Measurements from ENCODE around the gene MCAM. TPM values are rescaled to one million over a fixed set of nuclear protein-coding genes. Genes with fewer than 3 reads are reported as not detected.

The MCAM gene, protein sequence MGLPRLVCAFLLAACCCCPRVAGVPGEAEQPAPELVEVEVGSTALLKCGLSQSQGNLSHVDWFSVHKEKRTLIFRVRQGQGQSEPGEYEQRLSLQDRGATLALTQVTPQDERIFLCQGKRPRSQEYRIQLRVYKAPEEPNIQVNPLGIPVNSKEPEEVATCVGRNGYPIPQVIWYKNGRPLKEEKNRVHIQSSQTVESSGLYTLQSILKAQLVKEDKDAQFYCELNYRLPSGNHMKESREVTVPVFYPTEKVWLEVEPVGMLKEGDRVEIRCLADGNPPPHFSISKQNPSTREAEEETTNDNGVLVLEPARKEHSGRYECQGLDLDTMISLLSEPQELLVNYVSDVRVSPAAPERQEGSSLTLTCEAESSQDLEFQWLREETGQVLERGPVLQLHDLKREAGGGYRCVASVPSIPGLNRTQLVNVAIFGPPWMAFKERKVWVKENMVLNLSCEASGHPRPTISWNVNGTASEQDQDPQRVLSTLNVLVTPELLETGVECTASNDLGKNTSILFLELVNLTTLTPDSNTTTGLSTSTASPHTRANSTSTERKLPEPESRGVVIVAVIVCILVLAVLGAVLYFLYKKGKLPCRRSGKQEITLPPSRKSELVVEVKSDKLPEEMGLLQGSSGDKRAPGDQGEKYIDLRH
- total RNA-seq: 100 to 1,000 TPM in 4 of 7 donors, 10 to 100 TPM in 3; 24.2 to 612 (median 139) TPM
- 10 to 100 TPM; 10.3 to 19.3 (median 12.2) TPM for polyA plus RNA-seq
- long read RNA-seq, donor 1, transcript MCAM-201 (16 exons, 3,313 nt): major isoform, 6 of 13 reads
- long read RNA-seq, donor 1, partial matches to known transcripts: 7 of 13 reads
- long read RNA-seq, donor 1, other reads (novel, unspliced or antisense): 0 of 13 reads
- long read RNA-seq, donor 2, transcript MCAM-201 (16 exons, 3,313 nt): major isoform, 7 of 12 reads
- long read RNA-seq, donor 2, partial matches to known transcripts: 5 of 12 reads
- long read RNA-seq, donor 2, other reads (novel, unspliced or antisense): 0 of 12 reads

DNA sequence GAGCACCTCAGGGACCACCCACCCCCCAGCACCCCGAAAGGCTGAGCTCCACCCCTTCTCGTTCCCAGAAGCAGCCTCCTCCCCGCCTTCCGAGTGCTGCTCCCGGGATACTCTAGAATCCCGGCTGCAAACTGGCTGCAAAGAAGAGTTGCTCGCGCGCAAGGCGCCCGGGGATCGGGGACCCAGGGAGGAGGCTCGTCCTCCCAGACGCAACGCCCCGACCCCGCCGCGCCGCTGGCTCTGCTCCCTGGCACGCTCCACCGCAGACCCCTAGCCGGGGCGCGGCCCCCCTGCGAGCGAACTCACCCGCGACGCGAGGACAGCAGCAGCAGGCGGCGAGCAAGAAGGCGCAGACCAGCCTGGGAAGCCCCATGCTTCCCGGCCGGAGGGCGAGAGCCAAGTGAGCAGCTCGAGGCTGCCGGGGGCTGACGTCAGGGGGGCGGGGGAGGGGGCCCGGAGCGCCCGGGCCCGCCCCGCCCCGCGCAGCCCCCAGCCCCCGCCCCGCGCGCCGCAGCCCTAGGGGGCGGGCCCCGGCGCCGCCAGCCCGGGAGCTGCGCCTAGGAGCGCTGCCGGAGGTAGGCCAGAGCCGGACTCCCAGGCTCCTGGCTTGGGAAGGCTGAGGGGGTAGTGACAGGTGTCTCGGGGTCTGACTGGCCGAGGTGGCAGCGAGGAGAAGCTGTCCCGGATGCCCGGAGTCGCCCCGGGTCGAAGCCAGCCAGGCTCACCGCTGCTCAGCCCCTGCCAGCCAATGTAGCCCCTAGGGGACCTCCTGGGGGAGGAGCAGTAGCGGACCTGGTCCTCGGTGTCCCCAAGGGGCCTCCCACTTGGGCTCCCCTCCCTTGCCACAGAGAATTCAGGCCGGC, at the start of gene MCAM:
Gene MCAM (minus strand): TSS at position 402 of the 863 bp plus-strand sequence. CDS start 29 bp downstream, at position 373.
- WGBS, 5 donors: 0 to 3% (median 2%) methylated on average over 8 to 74 of the region's 74 CpGs
- Histone ChIP-seq H3K36me3 (peaks cover 0 to 30% (median 0%) of the 10 kb centered on the region in 6 donors), H3K4me1 (peaks cover 18 to 75% (median 72%) of the 10 kb centered on the region in 6 donors), H3K4me3 (peak within 1 kb of the TSS; percentile 31 to 72 (median 40)), H3K27ac (peak within 1 kb of the TSS in 7 of 8 donors; percentile 7 to 86 (median 80)), H3K9me3 (no peaks in the 10 kb centered on the region), H3K27me3 (replicated peaks in 1 of 7) (peaks cover 0 to 81% (median 31%) of the 10 kb centered on the region in 7 donors)
- DNase-seq: no peak
- TF ChIP-seq POLR2AphosphoS5 (IDR thresholded peaks at IDR 0.05): peak in 2 of 3 donors; percentile 18 to 60
- TF ChIP-seq, protein P1, sequence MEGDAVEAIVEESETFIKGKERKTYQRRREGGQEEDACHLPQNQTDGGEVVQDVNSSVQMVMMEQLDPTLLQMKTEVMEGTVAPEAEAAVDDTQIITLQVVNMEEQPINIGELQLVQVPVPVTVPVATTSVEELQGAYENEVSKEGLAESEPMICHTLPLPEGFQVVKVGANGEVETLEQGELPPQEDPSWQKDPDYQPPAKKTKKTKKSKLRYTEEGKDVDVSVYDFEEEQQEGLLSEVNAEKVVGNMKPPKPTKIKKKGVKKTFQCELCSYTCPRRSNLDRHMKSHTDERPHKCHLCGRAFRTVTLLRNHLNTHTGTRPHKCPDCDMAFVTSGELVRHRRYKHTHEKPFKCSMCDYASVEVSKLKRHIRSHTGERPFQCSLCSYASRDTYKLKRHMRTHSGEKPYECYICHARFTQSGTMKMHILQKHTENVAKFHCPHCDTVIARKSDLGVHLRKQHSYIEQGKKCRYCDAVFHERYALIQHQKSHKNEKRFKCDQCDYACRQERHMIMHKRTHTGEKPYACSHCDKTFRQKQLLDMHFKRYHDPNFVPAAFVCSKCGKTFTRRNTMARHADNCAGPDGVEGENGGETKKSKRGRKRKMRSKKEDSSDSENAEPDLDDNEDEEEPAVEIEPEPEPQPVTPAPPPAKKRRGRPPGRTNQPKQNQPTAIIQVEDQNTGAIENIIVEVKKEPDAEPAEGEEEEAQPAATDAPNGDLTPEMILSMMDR (IDR thresholded peaks at IDR 0.05 in 8 of 11, conservative IDR thresholded peaks at IDR 0.05 in 3 of 11): no peak
- TF ChIP-seq POLR2A (IDR thresholded peaks at IDR 0.05): no peak
- intact Hi-C loops (cut with DNase I; ENCODE audit: low total_unique reads): no loop called here

DNA sequence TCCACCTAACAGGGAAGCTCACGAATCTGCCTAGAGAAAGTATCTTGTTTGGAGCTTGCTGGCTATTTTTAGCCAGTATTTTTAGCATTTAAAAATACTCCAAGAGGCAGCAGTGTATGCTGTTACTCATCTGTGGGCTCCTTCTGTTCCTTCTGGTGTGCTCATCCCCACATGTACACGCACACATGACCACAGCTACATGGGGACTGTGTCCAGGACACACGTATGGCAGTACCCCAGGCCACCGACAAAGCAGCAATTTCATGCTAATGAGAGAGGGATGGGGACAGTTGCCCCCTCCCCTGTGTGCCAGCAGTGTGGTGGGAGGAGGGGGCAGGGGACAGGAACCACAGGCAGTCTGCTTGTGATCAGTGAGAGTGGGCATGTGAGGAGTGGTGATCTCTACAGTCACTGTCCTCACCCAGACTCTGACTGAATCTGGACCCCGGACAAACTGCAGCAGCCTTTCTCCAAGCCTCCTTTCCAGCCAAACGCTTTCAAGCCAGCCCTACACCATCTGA, 48.2 kb upstream of the MCAM start:
- WGBS, 5 donors: 71 to 78% (median 77%) methylated on average over 6 of the region's 6 CpGs
- Histone ChIP-seq H3K36me3 (no peaks in the 10 kb centered on the region), H3K27me3 (replicated peaks in 1 of 7) (peaks cover 0 to 86% (median 40%) of the 10 kb centered on the region in 7 donors), H3K4me1 (peaks cover 0 to 35% (median 18%) of the 10 kb centered on the region in 6 donors), H3K27ac (no peak overlapping the region), H3K4me3 (no peak overlapping the region), H3K9me3 (no peaks in the 10 kb centered on the region)
- peak; percentile 49 for DNase-seq
- intact Hi-C loops (cut with DNase I; ENCODE audit: low total_unique reads): no loop called here
- TF ChIP-seq POLR2AphosphoS5 (IDR thresholded peaks at IDR 0.05) (no peak), POLR2A (IDR thresholded peaks at IDR 0.05) (no peak)
- TF ChIP-seq, protein P1 (IDR thresholded peaks at IDR 0.05 in 8 of 11, conservative IDR thresholded peaks at IDR 0.05 in 3 of 11): no peak

DNA sequence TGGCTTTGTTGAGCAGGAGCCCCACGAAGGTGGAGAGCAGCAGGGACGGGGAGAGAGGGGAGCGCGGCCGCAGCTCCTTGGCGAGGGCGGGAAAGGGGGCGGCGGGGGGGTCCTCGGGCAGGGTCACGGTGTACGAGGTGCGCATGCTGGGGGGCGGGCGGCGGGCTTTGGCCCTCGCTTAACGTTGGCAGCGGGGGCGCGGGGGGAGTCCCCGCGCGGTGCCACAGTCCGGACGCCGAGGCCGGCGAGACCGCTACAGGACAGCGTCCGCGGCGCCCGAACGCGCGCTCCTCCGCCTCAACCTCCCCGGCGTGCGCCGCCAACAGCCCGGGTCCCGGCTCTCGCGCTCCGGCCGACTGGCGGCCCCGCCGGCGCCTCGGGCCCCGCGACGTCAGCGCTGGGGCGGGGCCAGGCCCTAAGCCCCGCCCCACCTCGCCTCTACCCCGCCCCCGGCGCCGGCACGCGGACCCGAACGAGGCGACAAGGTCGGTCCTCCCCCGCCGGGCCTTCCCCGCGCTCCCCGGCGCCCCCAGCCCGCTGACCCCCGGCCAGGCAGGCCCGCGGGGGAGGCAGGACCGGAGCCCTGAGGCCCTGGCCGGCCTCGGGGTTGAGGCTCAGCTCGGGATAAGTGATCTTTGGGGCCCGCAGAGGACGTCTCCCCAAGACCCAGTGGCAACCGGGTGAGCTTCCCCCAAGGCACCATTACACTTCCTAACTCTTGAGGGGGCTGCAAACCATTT, 47.1 kb upstream of the MCAM start:
- peak; percentile 86 for DNase-seq
- TF ChIP-seq, protein P1 (IDR thresholded peaks at IDR 0.05 in 8 of 11, conservative IDR thresholded peaks at IDR 0.05 in 3 of 11): peak in 1 of 11 experiments; percentile 5
- TF ChIP-seq POLR2AphosphoS5 (IDR thresholded peaks at IDR 0.05) (no peak), POLR2A (IDR thresholded peaks at IDR 0.05) (no peak)
- Histone ChIP-seq H3K27me3 (replicated peaks in 1 of 7) (peaks cover 0 to 76% (median 40%) of the 10 kb centered on the region in 7 donors), H3K9me3 (no peaks in the 10 kb centered on the region), H3K4me3 (peak overlapping the region in 6 of 8 donors; percentile 27 to 71 (median 39)), H3K36me3 (no peaks in the 10 kb centered on the region), H3K27ac (peak overlapping the region in 1 of 8 donors; percentile 40), H3K4me1 (peaks cover 0 to 38% (median 19%) of the 10 kb centered on the region in 6 donors)
- intact Hi-C loops (cut with DNase I; ENCODE audit: low total_unique reads): no loop called here
- WGBS, 5 donors: 0 to 9% (median 3%) methylated on average over 2 to 88 of the region's 88 CpGs
